ENCODE measurements around the gene TXNDC16.

DNA sequence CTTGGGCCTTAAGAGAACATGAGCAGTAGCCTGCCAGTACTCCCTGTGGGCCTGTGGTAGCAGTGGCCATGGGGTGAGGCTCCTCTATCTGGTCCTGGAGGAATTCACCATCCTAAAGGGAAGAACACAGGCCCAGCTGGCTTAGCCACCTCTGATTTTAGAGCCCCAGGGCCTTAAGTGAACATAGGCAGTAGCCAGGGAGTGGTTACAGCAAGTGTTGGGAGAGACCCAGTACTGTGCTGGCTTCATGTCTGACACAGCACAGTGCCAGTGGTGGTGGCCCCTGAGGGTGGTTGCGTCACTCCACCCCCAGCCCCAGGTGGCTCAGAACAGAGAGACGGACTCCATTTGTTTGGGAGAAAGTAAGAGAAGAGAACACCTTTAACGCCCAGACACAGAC, 105.1 kb downstream of the TXNDC16 start:
- TF ChIP-seq, protein P1, sequence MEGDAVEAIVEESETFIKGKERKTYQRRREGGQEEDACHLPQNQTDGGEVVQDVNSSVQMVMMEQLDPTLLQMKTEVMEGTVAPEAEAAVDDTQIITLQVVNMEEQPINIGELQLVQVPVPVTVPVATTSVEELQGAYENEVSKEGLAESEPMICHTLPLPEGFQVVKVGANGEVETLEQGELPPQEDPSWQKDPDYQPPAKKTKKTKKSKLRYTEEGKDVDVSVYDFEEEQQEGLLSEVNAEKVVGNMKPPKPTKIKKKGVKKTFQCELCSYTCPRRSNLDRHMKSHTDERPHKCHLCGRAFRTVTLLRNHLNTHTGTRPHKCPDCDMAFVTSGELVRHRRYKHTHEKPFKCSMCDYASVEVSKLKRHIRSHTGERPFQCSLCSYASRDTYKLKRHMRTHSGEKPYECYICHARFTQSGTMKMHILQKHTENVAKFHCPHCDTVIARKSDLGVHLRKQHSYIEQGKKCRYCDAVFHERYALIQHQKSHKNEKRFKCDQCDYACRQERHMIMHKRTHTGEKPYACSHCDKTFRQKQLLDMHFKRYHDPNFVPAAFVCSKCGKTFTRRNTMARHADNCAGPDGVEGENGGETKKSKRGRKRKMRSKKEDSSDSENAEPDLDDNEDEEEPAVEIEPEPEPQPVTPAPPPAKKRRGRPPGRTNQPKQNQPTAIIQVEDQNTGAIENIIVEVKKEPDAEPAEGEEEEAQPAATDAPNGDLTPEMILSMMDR (IDR thresholded peaks at IDR 0.05; ENCODE audit: low read length): no peak
- TF ChIP-seq EZH2 (optimal IDR thresholded peaks at IDR 0.05; ENCODE audit: low read depth, low read length): no peak
- TF ChIP-seq EZH2phosphoT487 (IDR thresholded peaks at IDR 0.05; ENCODE audit: low read length): no peak
